ENCODE data around the gene HDAC11.
"Not testable (repeated sequence)": the region's sequence is repeated elsewhere in the genome, so short reads cannot be mapped to it uniquely, and the experiment has no call there.

Gene HDAC11

GRCh38 chr3:13496879-13497278 is 16.8 kb downstream of the HDAC11 start:
- no peak for TF ChIP-seq CTCF (IDR thresholded peaks at IDR 0.05; ENCODE audit: low read depth, low read length)
- DNase-seq (ENCODE audit: extremely low read depth, low read depth), result no peak

GRCh38 chr3:13497386-13497785 is 17.3 kb downstream of the HDAC11 start:
- no peak for TF ChIP-seq CTCF (IDR thresholded peaks at IDR 0.05; ENCODE audit: low read depth, low read length)
- DNase-seq (ENCODE audit: extremely low read depth, low read depth), result no peak

- no peak for DNase-seq (ENCODE audit: extremely low read depth, low read depth)
- TF ChIP-seq CTCF (IDR thresholded peaks at IDR 0.05; ENCODE audit: low read depth, low read length), result no peak
Observed at GRCh38 chr3:13498354-13499060, 18.4 kb downstream of the HDAC11 start.

DNA sequence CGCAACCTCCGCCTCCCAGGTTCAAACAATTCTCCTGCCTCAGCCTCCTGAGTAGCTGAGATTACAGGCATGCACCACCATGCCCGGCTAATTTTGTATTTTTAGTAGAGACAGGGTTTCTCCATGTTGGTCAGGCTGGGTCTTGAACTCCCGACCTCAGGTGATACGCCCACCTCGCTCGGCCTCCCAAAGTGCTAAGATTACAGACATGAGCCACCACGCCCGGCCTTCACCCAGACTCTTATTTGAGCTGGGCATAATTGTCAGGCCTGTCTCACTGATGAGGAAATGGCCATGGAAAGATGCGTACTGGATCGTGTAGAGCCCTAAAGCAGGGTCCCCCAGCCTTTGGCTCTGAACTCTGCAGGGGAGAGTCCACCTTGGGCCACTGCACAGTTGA is 19.1 kb downstream of the HDAC11 start:
- not testable (repeated sequence) for DNase-seq (ENCODE audit: extremely low read depth, low read depth)

DNA sequence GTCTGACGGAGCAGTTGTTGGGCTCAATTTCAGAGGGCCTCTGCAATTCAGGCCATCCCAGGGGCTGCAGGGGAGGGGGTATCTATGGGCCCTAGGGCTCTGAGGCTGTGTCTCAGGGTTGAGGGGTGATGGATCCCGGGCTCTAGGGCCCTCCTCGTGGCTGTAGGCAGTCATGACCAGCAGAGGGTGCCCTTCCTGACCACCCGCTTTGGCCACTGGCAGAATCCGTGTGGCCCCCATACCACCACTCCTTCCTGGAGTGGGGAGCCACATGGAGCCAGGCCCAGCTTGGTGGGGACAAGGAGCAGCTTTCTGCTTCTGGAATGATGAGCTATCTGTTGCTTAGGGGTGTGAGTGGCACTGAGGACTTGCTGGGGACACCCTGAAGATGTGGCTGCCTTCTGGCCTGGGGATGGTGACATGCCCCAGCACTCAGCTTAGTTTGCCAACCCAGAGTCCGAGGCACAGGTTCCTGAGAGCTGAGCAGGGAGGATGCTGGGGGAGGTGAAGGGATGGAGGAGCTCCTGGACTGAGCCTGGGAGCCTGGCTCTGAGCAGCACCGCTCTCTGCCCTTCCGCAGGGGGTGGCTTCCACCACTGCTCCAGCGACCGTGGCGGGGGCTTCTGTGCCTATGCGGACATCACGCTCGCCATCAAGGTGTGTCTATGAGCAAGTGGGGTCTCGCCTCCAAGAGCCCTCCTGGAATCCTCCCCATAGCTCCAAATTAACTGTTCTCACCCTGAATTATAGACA is 20.2 kb downstream of the HDAC11 start:
- peak; percentile 58 for TF ChIP-seq CTCF (IDR thresholded peaks at IDR 0.05; ENCODE audit: low read depth, low read length)
- DNase-seq (ENCODE audit: extremely low read depth, low read depth), result no peak

DNA sequence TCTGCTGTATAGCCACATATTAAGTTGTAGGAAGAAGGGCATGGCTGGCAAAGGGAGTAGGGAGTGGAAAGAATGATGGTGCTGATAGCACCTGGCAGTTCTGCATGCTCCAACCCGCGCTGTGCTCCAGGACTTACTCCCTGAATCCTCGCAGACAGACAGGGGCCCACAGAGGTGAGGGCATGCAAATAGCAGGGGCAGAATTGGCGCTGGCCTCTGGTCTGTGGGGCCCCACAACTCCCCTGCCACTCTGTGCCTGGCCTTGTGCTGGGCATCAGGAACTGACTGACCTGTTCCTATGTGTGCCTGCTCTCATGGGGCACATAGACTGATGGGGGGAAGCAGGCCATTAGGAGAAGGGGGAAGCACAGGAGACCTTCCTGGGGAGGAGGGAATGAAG is 20.9 kb downstream of the HDAC11 start:
- no peak for TF ChIP-seq CTCF (IDR thresholded peaks at IDR 0.05; ENCODE audit: low read depth, low read length)
- no peak for DNase-seq (ENCODE audit: extremely low read depth, low read depth)

DNA sequence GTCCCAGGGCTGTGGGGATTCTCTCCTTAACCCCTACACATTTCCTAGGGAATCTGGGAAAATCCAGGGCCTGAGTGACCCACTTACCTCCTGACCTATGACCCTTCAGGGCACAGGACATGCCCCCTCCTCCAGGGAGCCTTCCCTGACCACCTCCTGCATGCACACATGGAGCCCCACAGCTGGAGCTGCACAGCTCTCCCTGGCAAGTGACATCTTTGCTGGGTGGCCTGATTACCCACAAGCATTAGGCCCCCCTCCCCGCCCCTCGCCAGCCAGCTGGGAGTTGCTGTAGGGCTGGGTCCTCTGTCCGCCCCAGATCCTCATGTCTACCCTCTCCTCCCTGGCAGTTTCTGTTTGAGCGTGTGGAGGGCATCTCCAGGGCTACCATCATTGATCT is 21.4 kb downstream of the HDAC11 start:
- no peak for DNase-seq (ENCODE audit: extremely low read depth, low read depth)
- TF ChIP-seq CTCF (IDR thresholded peaks at IDR 0.05; ENCODE audit: low read depth, low read length), result no peak

Data from AG09319 (cell line).